Gastroesophageal sphincter (tissue), 4 donors: ENCODE results near the gene HELZ. TPM values are rescaled to one million over a fixed set of nuclear protein-coding genes. Genes with fewer than 3 reads are reported as not detected.

Source experiments
- ATAC-seq: fragments of 150-250 bp; one replicate; pipeline ENCODE4 v1.9.1; 2016; ENCODE audit warnings: mild to moderate bottlenecking, moderate library complexity
- H3K27ac ChIP-seq, 4 donors: fragments of 200-600 bp; sonication (generic) in 3 of 4; 1 replicate in 3 of 4; 2 replicates in 1 of 4; pipeline ENCODE4 v1.5.1; 2016 to 2019
- H3K27me3 ChIP-seq: fragments of 200-600 bp; sonication (generic); one replicate; pipeline ENCODE4 v1.5.1; 2019
- H3K36me3 ChIP-seq, 2 donors: fragments of 200-600 bp; sonication (generic); one replicate each; pipeline ENCODE4 v1.5.1; 2019; ENCODE audit warnings: control low read depth in 1 of 2
- H3K4me1 ChIP-seq, 3 donors: fragments of 200-600 bp; sonication (generic); 1 replicate in 2 of 3; 2 replicates in 1 of 3; pipeline ENCODE4 v1.5.1; 2016 to 2019; ENCODE audit warnings: control low read depth in 2 of 3
- H3K4me3 ChIP-seq, 2 donors: fragments of 200-600 bp; sonication (generic); one replicate each; pipeline ENCODE4 v1.5.1; 2019; ENCODE audit warnings: mild to moderate bottlenecking in 1 of 2, moderate library complexity in 1 of 2
- H3K9me3 ChIP-seq, 3 donors: fragments of 200-600 bp; sonication (generic); one replicate each; pipeline ENCODE4 v1.5.1; 2017 to 2019; ENCODE audit warnings: control low read depth in 2 of 3
- EP300 ChIP-seq: sonication (generic); formaldehyde crosslinking; IDR thresholded peaks from one replicate; pipeline ENCODE4 v1.6.1; 2017; ENCODE audit warnings: antibody characterized with exemption, mild to moderate bottlenecking
- POLR2A ChIP-seq, 2 donors: fragments of 450-650 bp; IDR thresholded peaks; one replicate each; pipeline ENCODE4 v1.6.1; 2017; ENCODE audit warnings: antibody characterized with exemption in 2 of 2, mild to moderate bottlenecking in 2 of 2, moderate library complexity in 1 of 2
- POLR2AphosphoS5 ChIP-seq: sonication (generic); formaldehyde crosslinking; IDR thresholded peaks from one replicate; pipeline ENCODE4 v1.6.1; 2017; ENCODE audit warnings: antibody characterized with exemption
- WGBS, 2 donors: methylation state at CpG; one replicate each; pipeline ENCODE4 v1.1.5; 2018; ENCODE audit warnings: low coverage in 1 of 2; 5-methylcytosine and 5-hydroxymethylcytosine counted together
- total RNA-seq, 4 donors: library from RNA; depleted of rRNA; stranded (reverse); fragments of >200 nt; gene quantifications; one replicate each; pipeline ENCODE4 v1.1.0, GENCODE V29; 2016
- TF ChIP-seq, protein P1 (sequence below), 4 experiments: fragments of 200-600 bp in 2 of 4; fragments of 450-650 bp in 2 of 4; sonication (generic) in 1 of 4; IDR thresholded peaks; one replicate each; pipeline ENCODE4 v1.5.1; 2017 to 2019; ENCODE audit warnings: antibody characterized with exemption in 4 of 4, mild to moderate bottlenecking in 2 of 4, moderate library complexity in 2 of 4

Gene HELZ
- total RNA-seq, 4 donors from 2014 or later: 43.7 to 70.2 (median 58.3) TPM

- TF ChIP-seq POLR2AphosphoS5 (no peak), POLR2A (IDR thresholded peaks at IDR 0.05) (no peak), EP300 (no peak)
- TF ChIP-seq, protein P1, sequence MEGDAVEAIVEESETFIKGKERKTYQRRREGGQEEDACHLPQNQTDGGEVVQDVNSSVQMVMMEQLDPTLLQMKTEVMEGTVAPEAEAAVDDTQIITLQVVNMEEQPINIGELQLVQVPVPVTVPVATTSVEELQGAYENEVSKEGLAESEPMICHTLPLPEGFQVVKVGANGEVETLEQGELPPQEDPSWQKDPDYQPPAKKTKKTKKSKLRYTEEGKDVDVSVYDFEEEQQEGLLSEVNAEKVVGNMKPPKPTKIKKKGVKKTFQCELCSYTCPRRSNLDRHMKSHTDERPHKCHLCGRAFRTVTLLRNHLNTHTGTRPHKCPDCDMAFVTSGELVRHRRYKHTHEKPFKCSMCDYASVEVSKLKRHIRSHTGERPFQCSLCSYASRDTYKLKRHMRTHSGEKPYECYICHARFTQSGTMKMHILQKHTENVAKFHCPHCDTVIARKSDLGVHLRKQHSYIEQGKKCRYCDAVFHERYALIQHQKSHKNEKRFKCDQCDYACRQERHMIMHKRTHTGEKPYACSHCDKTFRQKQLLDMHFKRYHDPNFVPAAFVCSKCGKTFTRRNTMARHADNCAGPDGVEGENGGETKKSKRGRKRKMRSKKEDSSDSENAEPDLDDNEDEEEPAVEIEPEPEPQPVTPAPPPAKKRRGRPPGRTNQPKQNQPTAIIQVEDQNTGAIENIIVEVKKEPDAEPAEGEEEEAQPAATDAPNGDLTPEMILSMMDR (IDR thresholded peaks at IDR 0.05): no peak
- no peak for ATAC-seq
- Histone ChIP-seq H3K9me3 (no peaks in the 10 kb centered on the region), H3K36me3 (peaks cover 0 to 64% of the 10 kb centered on the region in 2 donors), H3K4me3 (no peak overlapping the region), H3K4me1 (no peaks in the 10 kb centered on the region), H3K27me3 (no peaks in the 10 kb centered on the region), H3K27ac (no peak overlapping the region)
- WGBS, 2 donors: 82 to 86% methylated on average over 5 of the region's 5 CpGs
These were observed 108.6 kb downstream of the HELZ start for GRCh38 chr17:67136191-67137025.

- ATAC-seq: no peak
- Histone ChIP-seq H3K27ac (no peak overlapping the region), H3K27me3 (no peaks in the 10 kb centered on the region), H3K4me1 (no peaks in the 10 kb centered on the region), H3K9me3 (no peaks in the 10 kb centered on the region), H3K4me3 (no peak overlapping the region), H3K36me3 (peaks cover 0 to 55% of the 10 kb centered on the region in 2 donors)
- TF ChIP-seq POLR2AphosphoS5: no peak
- TF ChIP-seq EP300: no peak
- TF ChIP-seq POLR2A (IDR thresholded peaks at IDR 0.05): no peak
- TF ChIP-seq, protein P1 (IDR thresholded peaks at IDR 0.05): no peak
These were observed 111.8 kb downstream of the HELZ start for GRCh38 chr17:67133161-67133560.

GRCh38 chr17:67132366-67132765 lies 112.6 kb downstream of the HELZ start:
- no peaks in the 10 kb centered on the region for H3K27me3 ChIP-seq
- no peak overlapping the region for H3K4me3 ChIP-seq
- H3K36me3 ChIP-seq: peaks cover 0 to 57% of the 10 kb centered on the region in 2 donors
- WGBS, 2 donors: 55 to 88% methylated on average over 1 of the region's 1 CpG
- ATAC-seq: no peak
- H3K4me1 ChIP-seq: no peaks in the 10 kb centered on the region
- TF ChIP-seq EP300 (no peak), POLR2A (IDR thresholded peaks at IDR 0.05) (no peak), POLR2AphosphoS5 (no peak)
- H3K27ac ChIP-seq: no peak overlapping the region
- no peaks in the 10 kb centered on the region for H3K9me3 ChIP-seq

DNA sequence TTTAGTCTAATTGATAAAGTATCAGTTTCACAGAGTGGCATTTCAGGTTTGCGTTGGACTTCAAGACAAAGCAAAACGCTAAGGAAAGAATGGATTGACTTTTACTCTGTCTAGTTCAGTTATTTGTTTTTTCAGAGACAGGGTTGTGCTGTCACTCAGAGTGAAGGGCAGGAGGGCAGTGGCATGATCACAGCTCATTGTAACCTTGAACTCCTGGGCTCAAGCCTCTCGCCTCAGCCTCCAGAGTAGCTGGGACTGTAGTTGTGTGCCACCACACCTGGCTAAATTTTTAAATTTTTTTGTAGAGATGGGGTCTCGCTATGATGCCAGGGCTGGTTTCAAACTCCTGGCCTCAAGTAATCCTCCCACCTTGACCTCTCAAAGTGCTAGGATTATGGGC lies 114.2 kb downstream of the HELZ start:
- Histone ChIP-seq H3K27ac (no peak overlapping the region), H3K4me1 (no peaks in the 10 kb centered on the region), H3K4me3 (no peak overlapping the region), H3K9me3 (no peaks in the 10 kb centered on the region), H3K27me3 (no peaks in the 10 kb centered on the region), H3K36me3 (peaks cover 0 to 53% of the 10 kb centered on the region in 2 donors)
- no peak for ATAC-seq
- WGBS, 2 donors: 86 to 93% methylated on average over 3 of the region's 4 CpGs
- TF ChIP-seq EP300 (no peak), POLR2AphosphoS5 (no peak), POLR2A (IDR thresholded peaks at IDR 0.05) (no peak)
- TF ChIP-seq, protein P1 (IDR thresholded peaks at IDR 0.05): no peak

- no peak for ATAC-seq
- Histone ChIP-seq H3K9me3 (no peaks in the 10 kb centered on the region), H3K27ac (no peak overlapping the region), H3K4me3 (no peak overlapping the region), H3K36me3 (peaks cover 0 to 43% of the 10 kb centered on the region in 2 donors), H3K4me1 (no peaks in the 10 kb centered on the region), H3K27me3 (no peaks in the 10 kb centered on the region)
- TF ChIP-seq POLR2AphosphoS5: no peak
- WGBS, 2 donors: 85 to 92% methylated on average over 3 of the region's 3 CpGs
These were observed 115.7 kb downstream of the HELZ start for GRCh38 chr17:67129283-67129682.

DNA sequence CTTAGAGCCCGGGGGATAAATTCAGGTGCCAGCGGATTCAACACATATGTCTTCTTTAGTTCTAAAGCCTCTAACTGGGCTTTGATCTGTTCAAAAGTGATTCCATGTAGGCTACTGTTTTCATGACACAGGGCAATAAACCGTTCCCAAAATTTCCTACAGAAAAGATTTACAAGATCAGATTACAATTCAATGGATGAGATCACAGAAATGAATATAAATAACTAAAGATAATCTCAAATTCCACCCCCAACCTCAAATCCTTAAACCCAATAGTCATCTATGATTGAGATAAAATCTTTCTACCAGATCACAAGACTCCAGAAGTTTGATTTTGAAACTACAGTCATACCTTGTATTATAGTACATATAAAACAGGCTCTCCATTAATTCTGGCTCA lies 116.3 kb downstream of the HELZ start:
- no peak for TF ChIP-seq POLR2A (IDR thresholded peaks at IDR 0.05)
- H3K27ac ChIP-seq: no peak overlapping the region
- no peaks in the 10 kb centered on the region for H3K9me3 ChIP-seq
- H3K36me3 ChIP-seq: peaks cover 0 to 40% of the 10 kb centered on the region in 2 donors
- H3K27me3 ChIP-seq: no peaks in the 10 kb centered on the region
- H3K4me1 ChIP-seq: no peaks in the 10 kb centered on the region
- no peak overlapping the region for H3K4me3 ChIP-seq
- WGBS, 2 donors: 88 to 94% methylated on average over 3 of the region's 3 CpGs
- ATAC-seq: no peak
